ENCODE results near the gene GPATCH8. TPM values are rescaled to one million over a fixed set of nuclear protein-coding genes. Genes with fewer than 3 reads are reported as not detected.

Gene GPATCH8
- total and polyA plus RNA-seq, 2 donors (not counting 1 experiment from before 2014, with no cell fraction given), result 13.7 to 19.3 TPM

DNA sequence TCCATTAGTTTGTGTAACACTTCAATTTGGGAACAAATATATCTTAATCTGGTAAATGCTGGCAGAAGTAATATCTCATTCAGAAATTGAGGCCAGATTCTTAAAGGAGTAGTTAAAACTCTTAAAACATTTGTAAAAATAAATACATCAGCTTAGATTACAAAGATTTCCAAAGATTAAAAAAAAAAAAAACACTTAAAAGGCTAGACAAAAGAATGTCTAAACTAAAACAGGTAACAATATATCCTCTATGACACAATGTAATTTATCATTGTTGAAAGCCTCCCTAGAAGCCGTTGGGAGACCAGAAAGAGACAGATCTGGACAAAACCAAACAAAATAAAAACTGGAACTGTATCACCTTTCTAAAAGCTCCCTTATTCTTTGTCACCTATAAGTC lies 3.5 kb downstream of the GPATCH8 start:
- no peaks in the 10 kb centered on the region for H4K20me1 ChIP-seq (ENCODE audit: control insufficient read depth, extremely low read depth, insufficient read depth, low read length)

DNA sequence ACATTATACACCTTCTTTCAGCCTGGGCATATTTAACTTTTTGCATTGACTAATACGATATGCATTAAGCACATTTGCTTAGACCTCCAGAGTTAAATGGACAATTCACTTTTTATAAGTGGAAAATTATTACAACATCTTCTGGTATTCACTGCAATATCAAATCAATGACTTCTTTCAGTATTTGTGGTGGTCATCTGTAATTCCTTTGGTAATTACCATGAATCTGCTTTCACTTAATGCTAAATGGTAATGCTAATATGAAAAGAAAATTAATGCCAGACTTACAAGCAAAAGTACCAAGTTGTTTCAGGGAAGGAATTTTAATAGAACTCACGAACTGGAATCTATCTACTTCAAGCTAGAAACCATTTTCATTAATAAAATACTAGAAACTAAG lies 6.4 kb downstream of the GPATCH8 start:
- TF ChIP-seq, protein P1, sequence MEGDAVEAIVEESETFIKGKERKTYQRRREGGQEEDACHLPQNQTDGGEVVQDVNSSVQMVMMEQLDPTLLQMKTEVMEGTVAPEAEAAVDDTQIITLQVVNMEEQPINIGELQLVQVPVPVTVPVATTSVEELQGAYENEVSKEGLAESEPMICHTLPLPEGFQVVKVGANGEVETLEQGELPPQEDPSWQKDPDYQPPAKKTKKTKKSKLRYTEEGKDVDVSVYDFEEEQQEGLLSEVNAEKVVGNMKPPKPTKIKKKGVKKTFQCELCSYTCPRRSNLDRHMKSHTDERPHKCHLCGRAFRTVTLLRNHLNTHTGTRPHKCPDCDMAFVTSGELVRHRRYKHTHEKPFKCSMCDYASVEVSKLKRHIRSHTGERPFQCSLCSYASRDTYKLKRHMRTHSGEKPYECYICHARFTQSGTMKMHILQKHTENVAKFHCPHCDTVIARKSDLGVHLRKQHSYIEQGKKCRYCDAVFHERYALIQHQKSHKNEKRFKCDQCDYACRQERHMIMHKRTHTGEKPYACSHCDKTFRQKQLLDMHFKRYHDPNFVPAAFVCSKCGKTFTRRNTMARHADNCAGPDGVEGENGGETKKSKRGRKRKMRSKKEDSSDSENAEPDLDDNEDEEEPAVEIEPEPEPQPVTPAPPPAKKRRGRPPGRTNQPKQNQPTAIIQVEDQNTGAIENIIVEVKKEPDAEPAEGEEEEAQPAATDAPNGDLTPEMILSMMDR (conservative IDR thresholded peaks at IDR 0.05 in 1 of 2, IDR thresholded peaks at IDR 0.05 in 1 of 2; ENCODE audit: low read depth in 1 of 2, low read length in 2 of 2), result no peak
- TF ChIP-seq EZH2 (IDR thresholded peaks at IDR 0.05; ENCODE audit: low read length, missing control alignments), result no peak
- Histone ChIP-seq H3K9me3 (ENCODE audit: control insufficient read depth, insufficient read depth, low read depth, low read length) (no peaks in the 10 kb centered on the region), H3K79me2 (ENCODE audit: control insufficient read depth, insufficient read depth, low read length) (peaks cover 95% of the 10 kb centered on the region), H3K36me3 (ENCODE audit: control insufficient read depth, insufficient read depth, low read length) (no peaks in the 10 kb centered on the region), H3K4me3 (replicated peaks in 1 of 4; ENCODE audit: control extremely low read depth in 1 of 4, insufficient read depth in 1 of 4, low read depth in 3 of 4, low read length in 4 of 4) (no peak overlapping the region), H3K4me1 (ENCODE audit: control insufficient read depth, extremely low read depth, insufficient read depth, low read length) (no peaks in the 10 kb centered on the region), H3K9ac (ENCODE audit: insufficient read depth, low read length) (no peak overlapping the region), H4K20me1 (ENCODE audit: control insufficient read depth, extremely low read depth, insufficient read depth, low read length) (peaks cover 2% of the 10 kb centered on the region), H3K27ac (ENCODE audit: insufficient read depth, low read length) (no peak overlapping the region), H3K4me2 (ENCODE audit: extremely low read depth, insufficient read depth, low read length) (no peak overlapping the region), H3K27me3 (ENCODE audit: control insufficient read depth, insufficient read depth, low read length) (no peaks in the 10 kb centered on the region), H2AFZ (ENCODE audit: low read length) (no peak overlapping the region)
- DNase-seq (ENCODE audit: low read depth in 2 of 2), result no peak

More for the DNA sequence above, 3.5 kb downstream of the GPATCH8 start:
- Histone ChIP-seq H3K9me3 (ENCODE audit: control insufficient read depth, insufficient read depth, low read depth, low read length) (no peaks in the 10 kb centered on the region), H3K4me2 (ENCODE audit: extremely low read depth, insufficient read depth, low read length) (peak overlapping the region; percentile 40), H2AFZ (ENCODE audit: low read length) (no peak overlapping the region), H3K4me1 (ENCODE audit: control insufficient read depth, extremely low read depth, insufficient read depth, low read length) (no peaks in the 10 kb centered on the region), H3K27me3 (ENCODE audit: control insufficient read depth, insufficient read depth, low read length) (no peaks in the 10 kb centered on the region), H3K9ac (ENCODE audit: insufficient read depth, low read length) (no peak overlapping the region), H3K79me2 (ENCODE audit: control insufficient read depth, insufficient read depth, low read length) (peaks cover 83% of the 10 kb centered on the region), H3K4me3 (replicated peaks in 1 of 4; ENCODE audit: control extremely low read depth in 1 of 4, insufficient read depth in 1 of 4, low read depth in 3 of 4, low read length in 4 of 4) (peak overlapping the region in 2 of 4 experiments; percentile 15 to 21), H3K27ac (ENCODE audit: insufficient read depth, low read length) (no peak overlapping the region), H3K36me3 (ENCODE audit: control insufficient read depth, insufficient read depth, low read length) (no peaks in the 10 kb centered on the region)
- TF ChIP-seq EZH2 (IDR thresholded peaks at IDR 0.05; ENCODE audit: low read length, missing control alignments), result no peak
- TF ChIP-seq, protein P1 (conservative IDR thresholded peaks at IDR 0.05 in 1 of 2, IDR thresholded peaks at IDR 0.05 in 1 of 2; ENCODE audit: low read depth in 1 of 2, low read length in 2 of 2), result no peak
- no peak for DNase-seq (ENCODE audit: low read depth in 2 of 2)

DNA sequence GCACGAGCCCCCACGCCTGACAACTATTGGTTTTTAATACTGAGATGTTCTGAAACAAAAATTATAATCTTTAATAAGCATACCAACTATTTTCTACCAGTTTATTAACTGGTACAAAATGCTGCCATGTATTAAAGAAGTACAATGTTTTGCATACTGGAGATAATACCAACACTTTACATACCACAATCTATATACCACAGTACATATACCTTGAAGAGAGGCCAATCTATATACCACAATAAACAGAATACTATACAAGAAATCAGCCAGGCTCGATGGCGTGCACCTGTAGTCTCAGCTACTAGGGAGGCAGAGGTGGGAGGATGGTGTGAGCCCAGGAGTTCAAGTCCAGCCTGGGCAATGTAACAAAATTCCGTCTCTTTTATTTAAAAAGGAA lies 9.9 kb downstream of the GPATCH8 start:
- Histone ChIP-seq H2AFZ (ENCODE audit: low read length) (no peak overlapping the region), H3K4me3 (replicated peaks in 1 of 4; ENCODE audit: control extremely low read depth in 1 of 4, insufficient read depth in 1 of 4, low read depth in 3 of 4, low read length in 4 of 4) (no peak overlapping the region), H3K9me3 (ENCODE audit: control insufficient read depth, insufficient read depth, low read depth, low read length) (no peaks in the 10 kb centered on the region), H3K9ac (ENCODE audit: insufficient read depth, low read length) (no peak overlapping the region), H3K4me1 (ENCODE audit: control insufficient read depth, extremely low read depth, insufficient read depth, low read length) (no peaks in the 10 kb centered on the region), H3K79me2 (ENCODE audit: control insufficient read depth, insufficient read depth, low read length) (peaks cover 89% of the 10 kb centered on the region), H3K27me3 (ENCODE audit: control insufficient read depth, insufficient read depth, low read length) (no peaks in the 10 kb centered on the region), H3K4me2 (ENCODE audit: extremely low read depth, insufficient read depth, low read length) (no peak overlapping the region), H3K27ac (ENCODE audit: insufficient read depth, low read length) (no peak overlapping the region), H4K20me1 (ENCODE audit: control insufficient read depth, extremely low read depth, insufficient read depth, low read length) (peaks cover 2% of the 10 kb centered on the region), H3K36me3 (ENCODE audit: control insufficient read depth, insufficient read depth, low read length) (no peaks in the 10 kb centered on the region)
- TF ChIP-seq, protein P1 (conservative IDR thresholded peaks at IDR 0.05 in 1 of 2, IDR thresholded peaks at IDR 0.05 in 1 of 2; ENCODE audit: low read depth in 1 of 2, low read length in 2 of 2), result no peak
- no peak for TF ChIP-seq EZH2 (IDR thresholded peaks at IDR 0.05; ENCODE audit: low read length, missing control alignments)
- no peak for DNase-seq (ENCODE audit: low read depth in 2 of 2)

Data from fibroblast of lung (primary cell).